Measurements from ENCODE around the gene MTCH1.
"Not testable (repeated sequence)": the region's sequence is repeated elsewhere in the genome, so short reads cannot be mapped to it uniquely, and the experiment has no call there.

MTCH1 gene

GRCh38 chr6:36953931-36954261 is 32.1 kb downstream of the MTCH1 start:
- no peak for TF ChIP-seq CTCF (IDR thresholded peaks at IDR 0.05; ENCODE audit: low read depth, low read length)
- H3K4me3 ChIP-seq (ENCODE audit: low read depth, low read length) = no peak overlapping the region

GRCh38 chr6:36949636-36950035 is 36.4 kb downstream of the MTCH1 start:
- TF ChIP-seq CTCF (IDR thresholded peaks at IDR 0.05; ENCODE audit: low read depth, low read length) = no peak
- no peak overlapping the region for H3K4me3 ChIP-seq (ENCODE audit: low read depth, low read length)

GRCh38 chr6:36949076-36949475 is 36.9 kb downstream of the MTCH1 start:
- H3K4me3 ChIP-seq (ENCODE audit: low read depth, low read length) = not testable (repeated sequence)

- H3K4me3 ChIP-seq (ENCODE audit: low read depth, low read length) = no peak overlapping the region
- no peak for TF ChIP-seq CTCF (IDR thresholded peaks at IDR 0.05; ENCODE audit: low read depth, low read length)
Measured at GRCh38 chr6:36947570-36948351, 38.2 kb downstream of the MTCH1 start.

GRCh38 chr6:36946526-36946925 is 39.5 kb downstream of the MTCH1 start:
- no peak for TF ChIP-seq CTCF (IDR thresholded peaks at IDR 0.05; ENCODE audit: low read depth, low read length)
- no peak overlapping the region for H3K4me3 ChIP-seq (ENCODE audit: low read depth, low read length)

- no peak overlapping the region for H3K4me3 ChIP-seq (ENCODE audit: low read depth, low read length)
- no peak for TF ChIP-seq CTCF (IDR thresholded peaks at IDR 0.05; ENCODE audit: low read depth, low read length)
Measured at GRCh38 chr6:36945301-36945700, 40.7 kb downstream of the MTCH1 start.

GRCh38 chr6:36944650-36945049 is 41.3 kb downstream of the MTCH1 start:
- no peak for TF ChIP-seq CTCF (IDR thresholded peaks at IDR 0.05; ENCODE audit: low read depth, low read length)
- no peak overlapping the region for H3K4me3 ChIP-seq (ENCODE audit: low read depth, low read length)

- H3K4me3 ChIP-seq (ENCODE audit: low read depth, low read length) = not testable (repeated sequence)
Measured at GRCh38 chr6:36942329-36942728, 43.7 kb downstream of the MTCH1 start.

- H3K4me3 ChIP-seq (ENCODE audit: low read depth, low read length) = not testable (repeated sequence)
Measured at GRCh38 chr6:36941561-36941960, 44.4 kb downstream of the MTCH1 start.

Measured in WI38 (cell line).